Retinal pigment epithelial cell (primary cell): Measurements from ENCODE around the gene ATG12.

Experiments used
- DNase-seq: peaks from one replicate; pipeline ENCODE4 v3.0.0-alpha.2; 2010; ENCODE audit warnings: low read depth
- H3K4me3 ChIP-seq: 2 replicates; pipeline ENCODE4 v1.5.1; 2011; ENCODE audit warnings: mild to moderate bottlenecking, low read length, control low read depth, moderate library complexity
- CTCF ChIP-seq: conservative IDR thresholded peaks from 2 replicates; pipeline ENCODE4 v1.5.1; 2011; ENCODE audit warnings: low read depth, low read length, control low read depth, inconsistent platforms

The ATG12 gene

GRCh38 chr5:115807654-115808052 is 33.7 kb downstream of the ATG12 start:
- DNase-seq, result no peak
- TF ChIP-seq CTCF, result no peak
- H3K4me3 ChIP-seq, result no peak overlapping the region

GRCh38 chr5:115806986-115807653 is 34.2 kb downstream of the ATG12 start:
- TF ChIP-seq CTCF, result no peak
- no peak for DNase-seq
- H3K4me3 ChIP-seq, result no peak overlapping the region

GRCh38 chr5:115801984-115802383 is 39.4 kb downstream of the ATG12 start:
- no peak for DNase-seq
- no peak overlapping the region for H3K4me3 ChIP-seq
- no peak for TF ChIP-seq CTCF

- H3K4me3 ChIP-seq, result no peak overlapping the region
- no peak for DNase-seq
- no peak for TF ChIP-seq CTCF
Observed at GRCh38 chr5:115801152-115801551, 40.2 kb downstream of the ATG12 start.

- H3K4me3 ChIP-seq, result no peak overlapping the region
- TF ChIP-seq CTCF, result no peak
- no peak for DNase-seq
Observed at GRCh38 chr5:115800108-115800507, 41.3 kb downstream of the ATG12 start.

- DNase-seq, result no peak
- H3K4me3 ChIP-seq, result no peak overlapping the region
- no peak for TF ChIP-seq CTCF
Observed at GRCh38 chr5:115798252-115798651, 43.1 kb downstream of the ATG12 start.

- no peak for TF ChIP-seq CTCF
- H3K4me3 ChIP-seq, result no peak overlapping the region
- no peak for DNase-seq
Observed at GRCh38 chr5:115796656-115797055, 44.7 kb downstream of the ATG12 start.
